Gastrocnemius medialis (tissue), 4 donors: ENCODE results near the gene BICD1. TPM values are rescaled to one million over a fixed set of nuclear protein-coding genes. Genes with fewer than 3 reads are reported as not detected.
"Not testable (repeated sequence)": the region's sequence is repeated elsewhere in the genome, so short reads cannot be mapped to it uniquely, and the experiment has no call there.

Experiments
- ATAC-seq, 2 donors: fragments of 150-250 bp; one replicate each; pipeline ENCODE4 v1.9.1; 2016
- DNase-seq, 2 donors: peaks; one replicate each; pipeline ENCODE4 v3.0.0-alpha.2; 2019
- H3K27ac ChIP-seq, 4 donors: fragments of 200-600 bp; sonication (generic); 1 replicate in 1 of 4; 2 replicates in 3 of 4; pipeline ENCODE4 v1.5.1; 2016 to 2018; ENCODE audit warnings: mild to moderate bottlenecking in 2 of 4, moderate library complexity in 1 of 4
- H3K27me3 ChIP-seq, 3 donors: fragments of 200-600 bp; sonication (generic) in 2 of 3; 1 replicate in 1 of 3; 2 replicates in 2 of 3; pipeline versions ENCODE4 v1.5.1 to v1.6.0; 2016 to 2019; ENCODE audit warnings: mild to moderate bottlenecking in 1 of 3, moderate library complexity in 1 of 3
- H3K36me3 ChIP-seq, 2 donors: fragments of 200-600 bp; sonication (generic) in 1 of 2; one replicate each; pipeline ENCODE4 v1.5.1; 2017 to 2018
- H3K4me1 ChIP-seq, 2 donors: fragments of 200-600 bp; sonication (generic) in 1 of 2; one replicate each; pipeline ENCODE4 v1.5.1; 2016 to 2017; ENCODE audit warnings: mild to moderate bottlenecking in 2 of 2
- H3K4me3 ChIP-seq, 4 donors: fragments of 200-600 bp; sonication (generic) in 3 of 4; 1 replicate in 1 of 4; 2 replicates in 3 of 4; pipeline ENCODE4 v1.5.1; 2016 to 2019; ENCODE audit warnings: mild to moderate bottlenecking in 2 of 4
- H3K9me3 ChIP-seq, 3 donors: fragments of 200-600 bp; sonication (generic) in 2 of 3; 1 replicate in 1 of 3; 2 replicates in 2 of 3; pipeline ENCODE4 v1.5.1; 2016 to 2019
- CTCF ChIP-seq, 5 experiments: fragments of 450-650 bp in 3 of 5; fragments of 200-600 bp in 2 of 5; sonication (generic) in 2 of 5; IDR thresholded peaks in 4 of 5; conservative IDR thresholded peaks in 1 of 5; 1 replicate in 4 of 5; 2 replicates in 1 of 5; pipeline ENCODE4 v1.5.1; 2016 to 2019; ENCODE audit warnings: antibody characterized with exemption in 5 of 5, mild to moderate bottlenecking in 3 of 5, moderate library complexity in 3 of 5
- POLR2A ChIP-seq, 2 donors: fragments of 450-650 bp; IDR thresholded peaks; one replicate each; pipeline ENCODE4 v1.6.1; 2017; ENCODE audit warnings: antibody characterized with exemption in 2 of 2, mild to moderate bottlenecking in 2 of 2, moderate library complexity in 2 of 2
- in situ Hi-C, 4 donors: fragments of 200-750 bp; cut with MboI; loops; one replicate each; pipeline versions ENCODE4 v1.15.0 to v1.8.0; 2017; ENCODE audit warnings: low sequenced_read_pairs in 4 of 4
- intact Hi-C: fragments of 100-400 bp; cut with DNase I; formaldehyde crosslinking; loops from one replicate; pipeline ENCODE4 v1.15.1; 2023; ENCODE audit warnings: low total_unique reads
- total RNA-seq, 4 donors: library from RNA; depleted of rRNA; stranded (reverse); fragments of >200 nt; gene quantifications; one replicate each; pipeline versions ENCODE4 v1.1.0 to v1.2.3, GENCODE V29; 2016

Gene BICD1
- total RNA-seq, 4 donors from 2014 or later = 1.4 to 2.3 (median 2.0) TPM

- intact Hi-C loops (no loop called here), in situ Hi-C loops (no loop called here)
- Histone ChIP-seq H3K9me3 (no peaks in the 10 kb centered on the region), H3K27ac (no peak overlapping the region), H3K4me1 (no peaks in the 10 kb centered on the region), H3K4me3 (no peak overlapping the region), H3K36me3 (no peaks in the 10 kb centered on the region), H3K27me3 (no peaks in the 10 kb centered on the region)
- no peak for TF ChIP-seq CTCF (IDR thresholded peaks at IDR 0.05 in 4 of 5, conservative IDR thresholded peaks at IDR 0.05 in 1 of 5)
- no peak for TF ChIP-seq POLR2A (IDR thresholded peaks at IDR 0.05)
- DNase-seq (no peak), ATAC-seq (no peak)
These were observed 75.0 kb downstream of the BICD1 start for GRCh38 chr12:32181498-32182175.

- no peaks in the 10 kb centered on the region for H3K4me1 ChIP-seq
- H3K27me3 ChIP-seq = no peaks in the 10 kb centered on the region
- DNase-seq (no peak), ATAC-seq (no peak)
- intact Hi-C loops = no loop called here
- no peaks in the 10 kb centered on the region for H3K9me3 ChIP-seq
- in situ Hi-C loops = no loop called here
- no peak for TF ChIP-seq CTCF (IDR thresholded peaks at IDR 0.05 in 4 of 5, conservative IDR thresholded peaks at IDR 0.05 in 1 of 5)
- TF ChIP-seq POLR2A (IDR thresholded peaks at IDR 0.05) = no peak
- no peak overlapping the region for H3K27ac ChIP-seq
- no peak overlapping the region for H3K4me3 ChIP-seq
- H3K36me3 ChIP-seq = no peaks in the 10 kb centered on the region
These were observed 77.0 kb downstream of the BICD1 start for GRCh38 chr12:32183650-32184049.

- intact Hi-C loops, DNase-seq, H3K36me3 ChIP-seq, in situ Hi-C loops, H3K4me1 ChIP-seq, H3K9me3 ChIP-seq, H3K4me3 ChIP-seq, H3K27me3 ChIP-seq, ATAC-seq, H3K27ac ChIP-seq: not testable (repeated sequence)
These were observed 80.5 kb downstream of the BICD1 start for GRCh38 chr12:32187127-32187526.

GRCh38 chr12:32191445-32191844 is 84.8 kb downstream of the BICD1 start:
- ATAC-seq = no peak
- TF ChIP-seq POLR2A (IDR thresholded peaks at IDR 0.05) = no peak
- TF ChIP-seq CTCF (IDR thresholded peaks at IDR 0.05 in 4 of 5, conservative IDR thresholded peaks at IDR 0.05 in 1 of 5) = no peak
- in situ Hi-C loops = no loop called here

GRCh38 chr12:32196250-32197198 is 89.9 kb downstream of the BICD1 start:
- in situ Hi-C loops = no loop called here

More at GRCh38 chr12:32191445-32191844, 84.8 kb downstream of the BICD1 start:
- no peaks in the 10 kb centered on the region for H3K4me1 ChIP-seq
- H3K27ac ChIP-seq = no peak overlapping the region
- peaks cover 0 to 6% (median 0%) of the 10 kb centered on the region in 3 donors for H3K9me3 ChIP-seq
- intact Hi-C loops = no loop called here
- no peak for DNase-seq
- no peak overlapping the region for H3K4me3 ChIP-seq
- no peaks in the 10 kb centered on the region for H3K27me3 ChIP-seq
- H3K36me3 ChIP-seq = no peaks in the 10 kb centered on the region

More at GRCh38 chr12:32196250-32197198, 89.9 kb downstream of the BICD1 start:
- no peak for ATAC-seq
- Histone ChIP-seq H3K27me3 (no peaks in the 10 kb centered on the region), H3K27ac (no peak overlapping the region), H3K9me3 (peaks cover 0 to 6% (median 0%) of the 10 kb centered on the region in 3 donors), H3K4me1 (no peaks in the 10 kb centered on the region), H3K4me3 (no peak overlapping the region), H3K36me3 (no peaks in the 10 kb centered on the region)
- DNase-seq = no peak
- no peak for TF ChIP-seq POLR2A (IDR thresholded peaks at IDR 0.05)
- no peak for TF ChIP-seq CTCF (IDR thresholded peaks at IDR 0.05 in 4 of 5, conservative IDR thresholded peaks at IDR 0.05 in 1 of 5)
- intact Hi-C loops = no loop called here
